ENCODE data around the gene TBC1D20.

Gene TBC1D20

GRCh38 chr20:435558-435957, 26.8 kb downstream of the TBC1D20 start:
- H3K27ac Mint-ChIP-seq: no peak overlapping the region
- H3K4me1 Mint-ChIP-seq: peaks cover 94% of the 10 kb centered on the region
- no peak for DNase-seq
- no peak overlapping the region for H3K4me3 Mint-ChIP-seq
- no peaks in the 10 kb centered on the region for H3K9me3 Mint-ChIP-seq
- H3K27me3 Mint-ChIP-seq: no peaks in the 10 kb centered on the region
- no peak for ATAC-seq
- peaks cover 62% of the 10 kb centered on the region for H3K36me3 Mint-ChIP-seq (ENCODE audit: low read depth)

GRCh38 chr20:434661-435419, 27.5 kb downstream of the TBC1D20 start:
- peaks cover 89% of the 10 kb centered on the region for H3K4me1 Mint-ChIP-seq
- no peak overlapping the region for H3K4me3 Mint-ChIP-seq
- ATAC-seq (no peak), DNase-seq (no peak)
- H3K9me3 Mint-ChIP-seq: no peaks in the 10 kb centered on the region
- peak overlapping the region; percentile 92 for H3K27ac Mint-ChIP-seq
- peaks cover 59% of the 10 kb centered on the region for H3K36me3 Mint-ChIP-seq (ENCODE audit: low read depth)
- no peaks in the 10 kb centered on the region for H3K27me3 Mint-ChIP-seq

- Mint-ChIP-seq H3K27ac (peak overlapping the region; percentile 92), H3K4me3 (peak overlapping the region; percentile 67), H3K4me1 (peaks cover 83% of the 10 kb centered on the region), H3K27me3 (no peaks in the 10 kb centered on the region), H3K36me3 (ENCODE audit: low read depth) (peaks cover 55% of the 10 kb centered on the region), H3K9me3 (no peaks in the 10 kb centered on the region)
- DNase-seq (no peak), ATAC-seq (no peak)
Measured at GRCh38 chr20:434221-434620, 28.1 kb downstream of the TBC1D20 start.

- peak; percentile 96 for ATAC-seq
- Mint-ChIP-seq H3K27me3 (no peaks in the 10 kb centered on the region), H3K4me3 (peak overlapping the region; percentile 67), H3K9me3 (no peaks in the 10 kb centered on the region), H3K36me3 (ENCODE audit: low read depth) (peaks cover 52% of the 10 kb centered on the region), H3K27ac (peak overlapping the region; percentile 92), H3K4me1 (peaks cover 75% of the 10 kb centered on the region)
- peak; percentile 73 for DNase-seq
Measured at GRCh38 chr20:433300-433975, 28.9 kb downstream of the TBC1D20 start.

GRCh38 chr20:432677-433299, 29.5 kb downstream of the TBC1D20 start:
- Mint-ChIP-seq H3K4me1 (peaks cover 69% of the 10 kb centered on the region), H3K27me3 (no peaks in the 10 kb centered on the region), H3K4me3 (peak overlapping the region; percentile 67), H3K36me3 (ENCODE audit: low read depth) (peaks cover 55% of the 10 kb centered on the region), H3K9me3 (no peaks in the 10 kb centered on the region), H3K27ac (peak overlapping the region; percentile 92)
- ATAC-seq (no peak), DNase-seq (no peak)

GRCh38 chr20:432208-432607, 30.1 kb downstream of the TBC1D20 start:
- Mint-ChIP-seq H3K27ac (peak overlapping the region; percentile 92), H3K27me3 (no peaks in the 10 kb centered on the region), H3K9me3 (no peaks in the 10 kb centered on the region), H3K4me1 (peaks cover 67% of the 10 kb centered on the region), H3K4me3 (peak overlapping the region; percentile 67), H3K36me3 (ENCODE audit: low read depth) (peaks cover 53% of the 10 kb centered on the region)
- no peak for DNase-seq
- no peak for ATAC-seq

GRCh38 chr20:431012-431904, 31.1 kb downstream of the TBC1D20 start:
- no peak for ATAC-seq
- H3K27me3 Mint-ChIP-seq: no peaks in the 10 kb centered on the region
- peak overlapping the region; percentile 75 for H3K27ac Mint-ChIP-seq
- H3K36me3 Mint-ChIP-seq (ENCODE audit: low read depth): peaks cover 49% of the 10 kb centered on the region
- H3K9me3 Mint-ChIP-seq: no peaks in the 10 kb centered on the region
- peaks cover 68% of the 10 kb centered on the region for H3K4me1 Mint-ChIP-seq
- peak overlapping the region; percentile 48 for H3K4me3 Mint-ChIP-seq
- peak; percentile 37 for DNase-seq

GRCh38 chr20:430091-430999, 32.0 kb downstream of the TBC1D20 start:
- DNase-seq (no peak), ATAC-seq (no peak)
- H3K27ac Mint-ChIP-seq: peak overlapping the region; percentile 52
- H3K27me3 Mint-ChIP-seq: no peaks in the 10 kb centered on the region
- H3K4me1 Mint-ChIP-seq: peaks cover 65% of the 10 kb centered on the region
- H3K36me3 Mint-ChIP-seq (ENCODE audit: low read depth): peaks cover 44% of the 10 kb centered on the region
- no peaks in the 10 kb centered on the region for H3K9me3 Mint-ChIP-seq
- H3K4me3 Mint-ChIP-seq: no peak overlapping the region

GRCh38 chr20:428658-429200, 33.6 kb downstream of the TBC1D20 start:
- Mint-ChIP-seq H3K4me3 (no peak overlapping the region), H3K27ac (no peak overlapping the region), H3K36me3 (ENCODE audit: low read depth) (peaks cover 41% of the 10 kb centered on the region), H3K4me1 (peaks cover 51% of the 10 kb centered on the region), H3K27me3 (no peaks in the 10 kb centered on the region), H3K9me3 (no peaks in the 10 kb centered on the region)
- DNase-seq (no peak), ATAC-seq (no peak)

GRCh38 chr20:427849-428657, 34.3 kb downstream of the TBC1D20 start:
- Mint-ChIP-seq H3K9me3 (no peaks in the 10 kb centered on the region), H3K36me3 (ENCODE audit: low read depth) (peaks cover 37% of the 10 kb centered on the region), H3K27me3 (no peaks in the 10 kb centered on the region), H3K4me1 (peaks cover 44% of the 10 kb centered on the region), H3K4me3 (no peak overlapping the region), H3K27ac (no peak overlapping the region)
- no peak for DNase-seq
- ATAC-seq: no peak

GRCh38 chr20:427401-427800, 34.9 kb downstream of the TBC1D20 start:
- peak; percentile 50 for ATAC-seq
- Mint-ChIP-seq H3K4me3 (no peak overlapping the region), H3K27ac (peak overlapping the region; percentile 39), H3K4me1 (peaks cover 37% of the 10 kb centered on the region), H3K36me3 (ENCODE audit: low read depth) (peaks cover 42% of the 10 kb centered on the region), H3K27me3 (no peaks in the 10 kb centered on the region), H3K9me3 (no peaks in the 10 kb centered on the region)
- no peak for DNase-seq

GRCh38 chr20:426566-426965, 35.8 kb downstream of the TBC1D20 start:
- no peaks in the 10 kb centered on the region for H3K9me3 Mint-ChIP-seq
- H3K4me1 Mint-ChIP-seq: peaks cover 29% of the 10 kb centered on the region
- ATAC-seq: no peak
- no peak for DNase-seq
- H3K4me3 Mint-ChIP-seq: no peak overlapping the region
- peaks cover 49% of the 10 kb centered on the region for H3K36me3 Mint-ChIP-seq (ENCODE audit: low read depth)
- H3K27me3 Mint-ChIP-seq: no peaks in the 10 kb centered on the region
- H3K27ac Mint-ChIP-seq: peak overlapping the region; percentile 27

Measured in activated naive CD8-positive, alpha-beta T cell treated with anti-CD3 and anti-CD28 coated beads, Interleukin-2, amount 50 U/mL, for 24 hours (primary cell).